ENCODE data around the gene MAPK11. TPM values are rescaled to one million over a fixed set of nuclear protein-coding genes. Genes with fewer than 3 reads are reported as not detected.

The MAPK11 gene
- total RNA-seq, 2 donors from 2014 or later, result 20.9 to 21.7 TPM

- peaks cover 60% of the 10 kb centered on the region for H3K36me3 Mint-ChIP-seq (ENCODE audit: low read depth)
- no peaks in the 10 kb centered on the region for H3K9me3 Mint-ChIP-seq
- H3K27me3 Mint-ChIP-seq, result no peaks in the 10 kb centered on the region
- H3K4me3 Mint-ChIP-seq, result no peak overlapping the region
- H3K27ac Mint-ChIP-seq, result no peak overlapping the region
- no peak for ATAC-seq (replicated peaks)
- H3K4me1 Mint-ChIP-seq, result peaks cover 6% of the 10 kb centered on the region
Observed at GRCh38 chr22:50218153-50218995, 51.8 kb downstream of the MAPK11 start.

DNA sequence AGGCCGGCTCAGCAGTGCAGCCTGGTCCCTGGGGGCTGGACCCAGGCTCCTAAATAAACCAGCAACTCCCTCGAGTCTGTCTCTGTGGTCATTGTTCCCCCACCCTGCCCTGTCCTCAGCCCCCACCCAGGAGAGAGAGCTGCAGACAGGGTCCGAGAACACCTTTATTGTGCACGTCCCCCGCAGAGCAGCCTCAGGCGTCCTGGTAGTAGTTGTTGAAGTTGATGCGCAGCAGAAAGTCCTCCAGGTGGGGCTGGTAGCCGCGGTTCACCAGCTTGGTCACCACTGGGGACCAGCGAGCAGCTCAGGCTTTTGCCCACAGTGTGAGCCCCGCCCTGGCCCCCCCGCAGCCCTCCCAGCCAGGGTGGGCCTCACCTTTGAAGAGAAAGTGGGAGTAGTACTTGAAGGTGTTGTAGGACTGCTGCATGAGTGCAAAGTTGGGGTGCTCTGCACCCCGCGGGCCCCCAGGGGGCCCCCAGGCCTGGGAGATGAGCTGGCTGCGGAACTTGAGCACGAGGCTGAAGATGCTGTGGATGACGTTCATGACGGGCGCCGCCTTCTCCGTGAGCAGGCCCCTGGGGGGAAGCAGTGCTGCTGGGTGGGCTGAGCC lies 52.5 kb downstream of the MAPK11 start:
- H3K36me3 Mint-ChIP-seq (ENCODE audit: low read depth), result peaks cover 60% of the 10 kb centered on the region
- ATAC-seq (replicated peaks), result no peak
- H3K9me3 Mint-ChIP-seq, result no peaks in the 10 kb centered on the region
- H3K4me1 Mint-ChIP-seq, result peaks cover 10% of the 10 kb centered on the region
- no peak overlapping the region for H3K27ac Mint-ChIP-seq
- no peaks in the 10 kb centered on the region for H3K27me3 Mint-ChIP-seq
- H3K4me3 Mint-ChIP-seq, result no peak overlapping the region

GRCh38 chr22:50216684-50217520 lies 53.3 kb downstream of the MAPK11 start:
- Mint-ChIP-seq H3K27me3 (no peaks in the 10 kb centered on the region), H3K36me3 (ENCODE audit: low read depth) (peaks cover 60% of the 10 kb centered on the region), H3K4me3 (no peak overlapping the region), H3K4me1 (peaks cover 10% of the 10 kb centered on the region), H3K9me3 (no peaks in the 10 kb centered on the region), H3K27ac (no peak overlapping the region)
- ATAC-seq (replicated peaks), result no peak

GRCh38 chr22:50216055-50216683 lies 54.0 kb downstream of the MAPK11 start:
- H3K27me3 Mint-ChIP-seq, result no peaks in the 10 kb centered on the region
- no peak for ATAC-seq (replicated peaks)
- H3K4me1 Mint-ChIP-seq, result peaks cover 10% of the 10 kb centered on the region
- no peaks in the 10 kb centered on the region for H3K9me3 Mint-ChIP-seq
- H3K36me3 Mint-ChIP-seq (ENCODE audit: low read depth), result peaks cover 61% of the 10 kb centered on the region
- no peak overlapping the region for H3K27ac Mint-ChIP-seq
- H3K4me3 Mint-ChIP-seq, result no peak overlapping the region

GRCh38 chr22:50215297-50216054 lies 54.7 kb downstream of the MAPK11 start:
- no peaks in the 10 kb centered on the region for H3K9me3 Mint-ChIP-seq
- H3K27ac Mint-ChIP-seq, result peak overlapping the region; percentile 8
- no peak for ATAC-seq (replicated peaks)
- H3K4me1 Mint-ChIP-seq, result peaks cover 10% of the 10 kb centered on the region
- H3K4me3 Mint-ChIP-seq, result no peak overlapping the region
- peaks cover 61% of the 10 kb centered on the region for H3K36me3 Mint-ChIP-seq (ENCODE audit: low read depth)
- no peaks in the 10 kb centered on the region for H3K27me3 Mint-ChIP-seq

Other genes with a start within 250 kb of the MAPK11 start
- gene TTLL8, start 212.1 kb downstream of the MAPK11 start, total RNA-seq, result not detected
- under 1 TPM in 1 of 2 donors, not detected in 1; 0.13 TPM for gene MLC1, start 185.0 kb downstream of the MAPK11 start, total RNA-seq
- gene MOV10L1, start 180.4 kb downstream of the MAPK11 start, total RNA-seq, result not detected
- gene PANX2, start 99.6 kb downstream of the MAPK11 start, total RNA-seq, result 10 to 100 TPM in 1 of 2 donors, 1 to 10 TPM in 1; 2.5 to 16.6 TPM
- 100 to 1,000 TPM in 1 of 2 donors, 10 to 100 TPM in 1; 70.1 to 116 TPM for gene TRABD, start 84.5 kb downstream of the MAPK11 start, total RNA-seq
- gene SELENOO, start 69.4 kb downstream of the MAPK11 start, total RNA-seq, result 10 to 100 TPM; 16.5 to 26.7 TPM
- 10 to 100 TPM; 44.5 to 51.1 TPM for gene TUBGCP6, start 25.4 kb downstream of the MAPK11 start, total RNA-seq
- 10 to 100 TPM; 66.4 to 67.5 TPM for gene HDAC10, start 19.1 kb downstream of the MAPK11 start, total RNA-seq
- 10 to 100 TPM in 1 of 2 donors, 1 to 10 TPM in 1; 5.0 to 14.8 TPM for gene MAPK12, start 8.7 kb downstream of the MAPK11 start, total RNA-seq
- gene PLXNB2, start 37.3 kb upstream of the MAPK11 start, total RNA-seq, result 10 to 100 TPM; 29.1 to 30.4 TPM
- 1 to 10 TPM; 3.2 to 6.5 TPM for gene DENND6B, start 56.6 kb upstream of the MAPK11 start, total RNA-seq
- gene PPP6R2, start 72.9 kb upstream of the MAPK11 start, total RNA-seq, result 10 to 100 TPM; 45.6 to 46.6 TPM
- 100 to 1,000 TPM in 1 of 2 donors, 10 to 100 TPM in 1; 84.2 to 126 TPM for gene SBF1, start 204.7 kb upstream of the MAPK11 start, total RNA-seq
- 1 to 10 TPM; 1.3 to 3.7 TPM for gene ADM2, start 211.2 kb upstream of the MAPK11 start, total RNA-seq
- gene MIOX, start 216.5 kb upstream of the MAPK11 start, total RNA-seq, result under 1 TPM; 0.24 to 0.53 TPM
- gene LMF2, start 237.3 kb upstream of the MAPK11 start, total RNA-seq, result 10 to 100 TPM; 61.3 to 89.0 TPM
- gene NCAPH2, start 237.8 kb upstream of the MAPK11 start, total RNA-seq, result 100 to 1,000 TPM; 112 to 138 TPM